MM.1S (cell line): ENCODE data around the gene ASPHD1.

ENCODE experiments used
- DNase-seq: peaks from one replicate; pipeline ENCODE4 v3.0.0-alpha.2; 2015
- H2AFZ ChIP-seq: fragments of 300-600 bp; sonication (generic); 2 replicates; pipeline ENCODE4 v1.6.0; 2016; ENCODE audit warnings: antibody characterized with exemption, low read length
- H3F3A ChIP-seq: fragments of 300-600 bp; sonication (generic); 2 replicates; pipeline ENCODE4 v1.6.1; 2016; ENCODE audit warnings: mild to moderate bottlenecking, antibody characterized with exemption, low read length, moderate library complexity, mixed read lengths; ENCODE audit not compliant: insufficient read depth
- H3K27ac ChIP-seq: fragments of 300-600 bp; sonication (generic); 2 replicates; pipeline ENCODE4 v1.5.1; 2016; ENCODE audit warnings: mild to moderate bottlenecking, low read length
- H3K27me3 ChIP-seq: fragments of 300-600 bp; sonication (generic); replicated peaks from 2 replicates; pipeline ENCODE4 v1.6.0; 2016; ENCODE audit warnings: low read length; ENCODE audit not compliant: insufficient read depth
- H3K36me3 ChIP-seq: fragments of 300-600 bp; sonication (generic); replicated peaks from 2 replicates; pipeline ENCODE4 v1.6.1; 2016; ENCODE audit warnings: mild to moderate bottlenecking, low read length, mixed read lengths; ENCODE audit not compliant: insufficient read depth
- H3K4me1 ChIP-seq: fragments of 300-600 bp; sonication (generic); 2 replicates; pipeline ENCODE4 v1.6.1; 2016; ENCODE audit warnings: low read length, mixed read lengths
- H3K4me2 ChIP-seq: fragments of 300-600 bp; sonication (generic); 2 replicates; pipeline ENCODE4 v1.6.0; 2016; ENCODE audit warnings: low read depth, low read length
- H3K4me3 ChIP-seq: fragments of 300-600 bp; sonication (generic); 2 replicates; pipeline ENCODE4 v1.5.1; 2016; ENCODE audit warnings: low read length, mixed read lengths
- H3K79me2 ChIP-seq: fragments of 300-600 bp; sonication (generic); 2 replicates; pipeline ENCODE4 v1.6.1; 2016; ENCODE audit warnings: mixed run types, low read length, mixed read lengths
- H3K9ac ChIP-seq: fragments of 300-600 bp; sonication (generic); 2 replicates; pipeline ENCODE4 v1.6.1; 2016; ENCODE audit warnings: low read length, mixed read lengths
- H3K9me2 ChIP-seq: fragments of 300-600 bp; sonication (generic); replicated peaks from 2 replicates; pipeline ENCODE4 v1.6.1; 2016; ENCODE audit warnings: mild to moderate bottlenecking, low read length, mixed read lengths; ENCODE audit not compliant: insufficient read depth
- H3K9me3 ChIP-seq: fragments of 300-600 bp; sonication (generic); replicated peaks from 2 replicates; pipeline ENCODE4 v1.6.1; 2016; ENCODE audit warnings: mild to moderate bottlenecking, low read length, mixed read lengths; ENCODE audit not compliant: insufficient read depth
- H4K20me1 ChIP-seq: fragments of 300-600 bp; sonication (generic); 2 replicates; pipeline ENCODE4 v1.6.1; 2016; ENCODE audit warnings: mild to moderate bottlenecking, low read length, moderate library complexity, mixed read lengths; ENCODE audit not compliant: insufficient read depth
- EZH2 ChIP-seq: fragments of 300-600 bp; sonication (generic); optimal IDR thresholded peaks from 2 replicates; pipeline ENCODE3; 2017; ENCODE audit warnings: low read depth, mild to moderate bottlenecking, antibody characterized with exemption, low read length, mixed read lengths
- EZH2phosphoT487 ChIP-seq: fragments of 300-600 bp; sonication (generic); IDR thresholded peaks from 2 replicates; pipeline ENCODE4 v1.6.1; 2018; ENCODE audit warnings: antibody characterized with exemption, low read length
- TF ChIP-seq, protein P1 (sequence below): fragments of 300-600 bp; sonication (generic); IDR thresholded peaks from 2 replicates; pipeline ENCODE4 v1.5.1; 2016; ENCODE audit warnings: antibody characterized with exemption, low read length, mixed read lengths

ASPHD1 gene

DNA sequence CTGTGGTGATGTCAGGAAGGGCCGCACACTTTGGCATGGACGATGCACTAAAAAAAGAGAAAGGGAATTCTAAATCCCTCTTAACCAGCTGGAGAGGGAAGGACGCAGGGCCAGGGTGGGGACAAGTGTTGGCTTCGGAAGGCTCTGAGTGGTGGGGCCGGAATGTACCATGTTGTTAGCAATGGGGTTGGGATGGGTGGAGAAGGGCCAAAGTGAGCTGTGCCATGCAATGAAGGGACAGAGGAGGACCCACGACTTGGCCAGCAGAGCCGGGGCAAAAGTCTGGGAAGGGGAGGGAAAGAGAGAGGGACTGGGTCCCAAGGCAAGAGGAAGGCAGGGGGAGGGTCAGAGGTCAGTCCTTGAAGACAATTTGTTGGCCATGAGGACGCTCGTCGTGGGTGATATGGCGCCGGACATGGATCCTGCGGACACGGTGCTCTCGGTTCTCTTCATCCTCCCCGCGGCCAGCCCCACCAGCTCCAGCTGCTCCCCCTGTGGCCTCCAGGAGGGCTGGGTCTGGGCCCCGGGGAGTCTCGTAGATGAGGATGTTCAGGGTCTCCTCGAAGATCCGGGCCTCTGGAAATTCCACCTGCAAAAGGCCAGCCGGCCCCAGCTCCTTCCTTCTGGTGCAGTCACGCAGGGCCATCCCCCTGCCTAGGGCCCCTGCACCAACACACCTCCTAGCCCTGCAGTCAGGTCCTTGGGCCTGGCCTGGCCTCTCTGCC lies 6.4 kb downstream of the ASPHD1 start:
- no peak for DNase-seq
- TF ChIP-seq EZH2, result no peak
- TF ChIP-seq, protein P1, sequence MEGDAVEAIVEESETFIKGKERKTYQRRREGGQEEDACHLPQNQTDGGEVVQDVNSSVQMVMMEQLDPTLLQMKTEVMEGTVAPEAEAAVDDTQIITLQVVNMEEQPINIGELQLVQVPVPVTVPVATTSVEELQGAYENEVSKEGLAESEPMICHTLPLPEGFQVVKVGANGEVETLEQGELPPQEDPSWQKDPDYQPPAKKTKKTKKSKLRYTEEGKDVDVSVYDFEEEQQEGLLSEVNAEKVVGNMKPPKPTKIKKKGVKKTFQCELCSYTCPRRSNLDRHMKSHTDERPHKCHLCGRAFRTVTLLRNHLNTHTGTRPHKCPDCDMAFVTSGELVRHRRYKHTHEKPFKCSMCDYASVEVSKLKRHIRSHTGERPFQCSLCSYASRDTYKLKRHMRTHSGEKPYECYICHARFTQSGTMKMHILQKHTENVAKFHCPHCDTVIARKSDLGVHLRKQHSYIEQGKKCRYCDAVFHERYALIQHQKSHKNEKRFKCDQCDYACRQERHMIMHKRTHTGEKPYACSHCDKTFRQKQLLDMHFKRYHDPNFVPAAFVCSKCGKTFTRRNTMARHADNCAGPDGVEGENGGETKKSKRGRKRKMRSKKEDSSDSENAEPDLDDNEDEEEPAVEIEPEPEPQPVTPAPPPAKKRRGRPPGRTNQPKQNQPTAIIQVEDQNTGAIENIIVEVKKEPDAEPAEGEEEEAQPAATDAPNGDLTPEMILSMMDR, result no peak
- no peak overlapping the region for H2AFZ ChIP-seq
- no peak overlapping the region for H3K27ac ChIP-seq
- H4K20me1 ChIP-seq, result no peaks in the 10 kb centered on the region
- H3K36me3 ChIP-seq, result no peaks in the 10 kb centered on the region
- H3K9me3 ChIP-seq, result no peaks in the 10 kb centered on the region
- peaks cover 13% of the 10 kb centered on the region for H3K27me3 ChIP-seq
- H3K79me2 ChIP-seq, result no peaks in the 10 kb centered on the region
- H3K4me1 ChIP-seq, result no peaks in the 10 kb centered on the region
- H3K4me2 ChIP-seq, result no peak overlapping the region
- no peaks in the 10 kb centered on the region for H3K9me2 ChIP-seq
- no peaks in the 10 kb centered on the region for H3F3A ChIP-seq
- no peak overlapping the region for H3K9ac ChIP-seq
- no peak overlapping the region for H3K4me3 ChIP-seq

DNA sequence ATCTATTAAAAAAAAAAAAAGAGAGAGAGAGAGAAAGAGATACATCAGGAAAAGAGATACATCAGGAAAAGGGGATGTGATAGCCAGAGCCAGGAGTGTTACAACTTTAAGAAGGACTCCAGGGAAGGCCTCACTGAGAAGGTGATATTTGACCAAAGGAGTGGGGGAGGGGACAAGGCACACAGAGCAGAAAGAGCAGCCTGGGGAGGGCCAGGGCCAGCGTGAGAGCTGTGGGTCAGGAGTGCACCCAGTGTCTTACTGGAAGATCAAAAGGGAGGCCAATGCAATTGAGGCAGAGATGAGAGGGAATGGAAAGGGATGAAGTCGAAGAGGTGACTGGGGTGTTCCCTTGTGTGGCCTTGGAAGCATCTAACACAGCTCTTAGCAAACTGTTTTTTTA lies 7.7 kb downstream of the ASPHD1 start:
- Histone ChIP-seq H3K9me2 (no peaks in the 10 kb centered on the region), H2AFZ (no peak overlapping the region), H3K9ac (no peak overlapping the region), H3K4me2 (no peak overlapping the region), H3K27me3 (peaks cover 6% of the 10 kb centered on the region; the same call in 1 of the 2 replicates), H3K4me1 (no peaks in the 10 kb centered on the region), H3K79me2 (no peaks in the 10 kb centered on the region), H3K9me3 (no peaks in the 10 kb centered on the region), H3K36me3 (no peaks in the 10 kb centered on the region), H3K4me3 (no peak overlapping the region), H3F3A (no peaks in the 10 kb centered on the region), H4K20me1 (no peaks in the 10 kb centered on the region), H3K27ac (no peak overlapping the region)
- TF ChIP-seq EZH2 (no peak), EZH2phosphoT487 (no peak)
- TF ChIP-seq, protein P1, result no peak
- DNase-seq, result no peak

DNA sequence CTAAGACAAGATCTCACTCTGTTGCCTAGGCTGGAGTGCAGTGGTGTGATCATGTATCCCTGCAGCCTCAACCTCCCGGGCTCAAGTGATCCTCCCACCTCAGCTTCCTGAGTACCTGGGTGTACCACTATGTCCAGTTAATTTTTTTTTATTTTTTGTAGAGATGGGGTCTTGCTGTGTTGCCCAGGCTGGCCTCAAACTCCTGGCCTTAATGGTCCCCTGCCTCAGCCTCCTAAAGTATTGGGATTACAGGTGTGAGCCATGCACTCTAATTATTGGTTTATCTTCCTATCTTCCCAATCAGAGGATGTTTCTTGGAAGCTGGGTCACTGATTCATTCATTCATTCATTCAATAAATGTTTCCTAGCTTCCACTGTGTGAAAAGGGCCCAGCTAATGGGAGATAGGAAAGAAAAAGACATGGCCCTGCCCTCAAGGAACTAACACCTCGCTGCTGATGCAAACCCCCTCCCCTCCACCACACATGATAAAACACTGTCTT lies 8.5 kb downstream of the ASPHD1 start:
- H3K27ac ChIP-seq, result no peak overlapping the region
- no peak overlapping the region for H3K9ac ChIP-seq

More for the DNA sequence above, 8.5 kb downstream of the ASPHD1 start:
- no peaks in the 10 kb centered on the region for H3K36me3 ChIP-seq
- no peak overlapping the region for H2AFZ ChIP-seq
- no peak for DNase-seq
- no peak overlapping the region for H3K4me2 ChIP-seq
- H3F3A ChIP-seq, result no peaks in the 10 kb centered on the region
- TF ChIP-seq, protein P1, result no peak
- no peak for TF ChIP-seq EZH2
- TF ChIP-seq EZH2phosphoT487, result no peak
- no peaks in the 10 kb centered on the region for H3K9me2 ChIP-seq
- H4K20me1 ChIP-seq, result no peaks in the 10 kb centered on the region
- H3K79me2 ChIP-seq, result no peaks in the 10 kb centered on the region
- H3K4me3 ChIP-seq, result no peak overlapping the region
- H3K9me3 ChIP-seq, result no peaks in the 10 kb centered on the region
- peaks cover under 1% of the 10 kb centered on the region; the same call in 1 of the 2 replicates for H3K27me3 ChIP-seq
- H3K4me1 ChIP-seq, result no peaks in the 10 kb centered on the region
